KOPT-K1 (cell line): Measurements from ENCODE around the gene ST3GAL4.

ENCODE experiments used
- H3K27ac ChIP-seq: fragments of 200-600 bp; sonication (generic); 2 replicates; pipeline ENCODE4 v1.5.1; 2016; ENCODE audit warnings: antibody characterized with exemption, mild to moderate bottlenecking, low read depth, low read length; ENCODE audit not compliant: poor library complexity, severe bottlenecking
- H3K36me3 ChIP-seq: fragments of 200-600 bp; sonication (generic); 2 replicates; pipeline ENCODE4 v1.5.1; 2017; ENCODE audit warnings: antibody characterized with exemption, mild to moderate bottlenecking, low read length, moderate library complexity; ENCODE audit not compliant: insufficient read depth
- H3K9me3 ChIP-seq: fragments of 200-600 bp; sonication (generic); 2 replicates; pipeline ENCODE4 v1.5.1; 2017; ENCODE audit warnings: antibody characterized with exemption, low read length, mild to moderate bottlenecking; ENCODE audit not compliant: insufficient read depth, poor library complexity, severe bottlenecking

ST3GAL4 gene

DNA sequence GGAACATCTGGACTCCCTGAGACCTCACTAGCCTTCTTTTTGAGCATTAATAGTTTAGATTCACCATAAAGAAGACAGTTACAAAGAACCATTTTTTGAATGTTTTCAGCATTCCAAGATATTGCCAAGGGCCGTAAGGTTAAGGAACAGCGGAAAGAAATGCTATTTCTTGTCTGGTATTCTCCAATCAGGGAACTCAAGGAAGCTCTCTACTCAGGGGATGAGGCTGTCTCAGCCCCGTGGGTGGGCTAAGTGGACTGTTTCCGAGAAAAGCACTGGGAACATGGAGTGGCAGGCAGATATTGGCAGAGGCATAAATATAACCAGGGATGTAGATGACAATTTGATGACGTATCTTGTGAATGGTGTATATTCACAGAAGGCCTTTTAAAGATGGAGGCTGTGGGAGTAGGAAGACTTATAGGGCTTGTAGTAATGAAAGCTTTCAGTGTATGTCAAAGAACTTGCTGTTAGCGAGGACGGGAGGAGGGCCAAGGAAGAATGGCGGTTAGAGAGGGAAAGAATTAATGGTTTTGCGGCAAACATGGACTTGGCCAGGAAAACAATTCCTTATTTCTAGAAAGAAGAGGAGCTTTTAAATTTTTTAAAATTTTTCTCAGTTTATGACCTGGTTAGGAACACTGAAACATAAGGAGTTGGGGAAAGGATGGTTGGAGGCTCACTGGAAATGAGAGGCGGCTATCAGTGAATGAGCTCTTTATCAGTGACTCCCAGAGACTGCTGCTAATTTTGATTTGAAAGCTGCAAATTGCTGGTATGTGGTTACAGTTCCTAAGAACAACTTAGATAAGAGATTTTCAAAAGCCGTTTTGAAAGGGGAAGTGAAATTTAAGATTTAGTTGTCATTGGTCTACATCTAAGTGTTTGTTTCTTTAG, 64.6 kb downstream of the ST3GAL4 start:
- H3K27ac ChIP-seq = no peak overlapping the region
- H3K9me3 ChIP-seq = no peaks in the 10 kb centered on the region
- peaks cover 3% of the 10 kb centered on the region; the same call in 1 of the 2 replicates for H3K36me3 ChIP-seq

DNA sequence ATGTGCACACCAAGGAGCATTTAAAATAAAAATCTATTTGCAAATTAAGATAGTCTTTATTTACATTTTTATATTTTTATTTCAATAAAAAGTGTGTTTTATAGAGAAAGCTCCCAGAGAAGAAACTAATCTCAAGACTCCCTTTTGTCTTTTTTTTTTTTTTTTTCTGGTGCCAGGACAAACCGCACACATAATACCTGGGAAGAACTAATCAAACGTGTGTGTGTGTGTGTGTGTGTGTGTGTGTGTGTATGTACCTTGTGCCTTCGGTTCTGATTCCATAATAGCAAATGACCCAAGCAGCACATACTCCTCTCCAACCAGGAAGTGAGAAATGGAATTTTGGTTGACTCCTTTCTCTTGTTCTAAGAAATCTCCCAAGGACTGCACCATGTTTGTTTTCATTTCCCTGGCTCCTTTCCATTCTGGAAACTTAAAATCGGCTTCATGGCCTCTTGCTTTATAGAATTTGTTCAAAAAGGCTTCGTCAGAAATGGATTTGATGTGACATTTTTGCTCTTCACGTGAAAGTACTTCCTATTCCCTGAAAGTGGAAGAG, 65.3 kb downstream of the ST3GAL4 start:
- H3K36me3 ChIP-seq = no peaks in the 10 kb centered on the region
- no peak overlapping the region for H3K27ac ChIP-seq
- H3K9me3 ChIP-seq = no peaks in the 10 kb centered on the region

DNA sequence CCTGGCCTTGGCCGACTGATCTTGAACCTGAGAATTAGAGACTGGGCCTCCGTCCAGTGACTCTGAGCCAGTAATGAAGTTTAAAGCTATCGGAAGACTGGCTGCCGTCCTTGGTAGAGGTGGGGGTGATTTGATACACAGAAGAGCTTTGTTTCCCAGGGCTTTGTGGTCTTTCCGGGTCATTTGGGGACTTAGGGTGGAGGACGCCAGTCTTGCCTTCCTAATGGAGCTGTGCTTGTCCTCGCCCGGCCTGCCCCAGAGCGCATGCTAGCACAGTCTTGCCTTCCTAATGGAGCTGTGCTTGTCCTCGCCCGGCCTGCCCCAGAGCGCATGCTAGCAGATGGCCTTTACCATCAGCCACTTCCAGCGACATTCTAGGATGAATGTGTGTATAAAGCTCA, 65.8 kb downstream of the ST3GAL4 start:
- Histone ChIP-seq H3K9me3 (no peaks in the 10 kb centered on the region), H3K36me3 (no peaks in the 10 kb centered on the region), H3K27ac (no peak overlapping the region)

DNA sequence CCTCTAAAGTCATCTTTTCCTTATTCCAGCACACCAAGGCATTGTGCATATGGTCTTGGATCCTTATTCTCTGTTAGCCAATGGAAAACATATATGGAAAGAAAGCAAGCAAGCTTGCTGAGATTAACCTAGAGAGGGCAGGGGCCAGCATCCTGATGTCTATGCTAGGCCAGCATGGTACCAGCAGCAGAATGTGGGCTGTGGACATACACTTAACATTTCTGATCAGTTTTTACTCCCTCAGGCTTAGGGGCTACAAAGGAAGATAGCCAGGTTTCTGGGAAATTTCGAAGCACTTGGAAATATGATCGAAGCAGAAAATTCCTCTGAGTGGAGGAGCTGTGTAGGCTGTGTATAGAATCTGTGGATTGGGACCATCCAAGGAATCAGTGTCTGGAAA, 67.0 kb downstream of the ST3GAL4 start:
- Histone ChIP-seq H3K9me3 (no peaks in the 10 kb centered on the region), H3K27ac (no peak overlapping the region), H3K36me3 (no peaks in the 10 kb centered on the region)

DNA sequence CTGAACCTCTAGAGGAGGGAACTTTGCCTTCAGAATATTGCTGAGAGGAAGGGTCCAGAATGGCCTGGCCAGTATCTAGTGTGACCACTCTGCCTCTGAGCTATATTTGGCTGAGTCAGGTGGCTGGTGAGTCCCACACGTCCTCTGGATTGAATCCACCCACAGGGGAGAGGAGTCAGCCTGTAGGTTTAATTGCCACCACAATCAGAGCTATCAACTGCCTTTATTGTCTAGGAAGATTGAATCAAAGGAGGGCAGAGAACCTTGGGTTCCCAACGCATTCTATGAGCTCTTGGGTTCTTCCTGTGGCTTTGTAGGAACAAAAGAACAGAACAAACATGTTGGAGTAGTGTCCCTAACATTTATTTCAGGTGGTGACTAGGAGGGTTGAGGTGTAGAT, 67.7 kb downstream of the ST3GAL4 start:
- Histone ChIP-seq H3K27ac (no peak overlapping the region), H3K9me3 (no peaks in the 10 kb centered on the region), H3K36me3 (no peaks in the 10 kb centered on the region)

DNA sequence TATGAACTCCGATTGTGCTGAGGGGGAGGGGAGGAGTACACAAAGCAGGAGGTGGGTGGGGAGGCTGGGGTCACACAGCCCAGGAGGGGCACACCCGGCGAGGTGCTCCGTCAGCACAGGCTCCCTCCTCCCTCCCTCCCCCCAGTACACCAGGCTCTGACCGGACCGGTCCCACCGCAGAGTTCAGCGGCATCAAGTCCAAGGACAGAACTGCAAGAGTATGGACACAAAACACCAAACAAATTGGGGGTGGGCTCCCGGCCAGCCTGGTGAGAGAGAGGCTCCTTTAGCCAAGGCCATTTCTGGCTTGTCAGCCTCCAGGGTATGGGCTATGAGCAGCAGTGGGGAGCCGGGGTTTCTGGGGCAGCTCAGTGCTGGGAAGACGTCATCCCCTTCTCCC, 68.3 kb downstream of the ST3GAL4 start:
- H3K27ac ChIP-seq = no peak overlapping the region

DNA sequence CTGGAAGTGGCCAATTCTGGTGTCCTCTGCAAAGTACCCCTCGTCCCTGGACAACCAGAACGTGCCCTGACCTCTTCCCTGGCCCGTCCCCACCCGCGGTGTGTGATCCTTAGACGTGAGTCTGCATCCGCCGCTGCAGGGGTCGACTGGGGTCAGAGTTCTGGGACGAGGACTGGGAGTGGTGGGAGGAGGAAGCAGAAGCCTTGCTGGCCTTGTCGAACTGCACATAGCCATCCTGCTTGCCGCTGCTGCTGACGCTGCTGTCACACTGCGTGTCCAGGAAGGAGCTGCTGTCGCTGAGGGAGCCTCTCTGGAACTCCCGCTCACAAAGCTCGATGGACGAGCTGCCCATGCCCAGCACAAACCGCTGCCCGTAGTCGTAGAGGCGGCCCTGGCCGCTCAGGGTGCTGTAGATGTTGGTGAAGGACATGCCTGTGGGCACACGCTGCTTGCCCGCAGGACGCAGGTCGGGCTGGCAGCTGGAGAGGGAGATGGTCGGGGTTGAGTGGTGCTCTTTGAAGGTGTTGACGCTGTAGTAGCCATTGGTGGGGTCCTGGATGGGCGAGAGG, 69.1 kb downstream of the ST3GAL4 start:
- H3K27ac ChIP-seq = no peak overlapping the region

More for the DNA sequence above, 68.3 kb downstream of the ST3GAL4 start:
- H3K9me3 ChIP-seq = no peaks in the 10 kb centered on the region
- no peaks in the 10 kb centered on the region for H3K36me3 ChIP-seq

DNA sequence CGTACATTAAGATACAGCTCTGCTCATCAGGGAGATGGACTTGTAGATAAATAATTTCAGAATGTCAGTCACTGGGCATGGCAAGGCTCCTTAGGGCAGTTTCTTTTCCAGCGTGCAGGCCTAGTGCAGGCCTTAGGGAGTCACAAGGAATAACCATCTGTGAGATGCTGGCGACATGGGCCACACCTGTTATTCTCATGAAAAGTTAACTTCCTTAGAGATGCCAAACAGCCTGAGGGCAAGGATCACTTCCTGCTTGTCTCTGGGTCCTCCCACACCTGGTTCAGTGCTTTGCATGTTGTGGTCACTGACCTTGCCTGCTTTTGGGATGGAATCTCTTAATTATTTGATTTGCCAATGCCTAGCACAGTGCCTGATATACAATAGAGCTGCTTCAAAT, 70.6 kb downstream of the ST3GAL4 start:
- Histone ChIP-seq H3K27ac (no peak overlapping the region), H3K36me3 (no peaks in the 10 kb centered on the region), H3K9me3 (no peaks in the 10 kb centered on the region)

More for the DNA sequence above, 69.1 kb downstream of the ST3GAL4 start:
- Histone ChIP-seq H3K9me3 (no peaks in the 10 kb centered on the region), H3K36me3 (no peaks in the 10 kb centered on the region)

DNA sequence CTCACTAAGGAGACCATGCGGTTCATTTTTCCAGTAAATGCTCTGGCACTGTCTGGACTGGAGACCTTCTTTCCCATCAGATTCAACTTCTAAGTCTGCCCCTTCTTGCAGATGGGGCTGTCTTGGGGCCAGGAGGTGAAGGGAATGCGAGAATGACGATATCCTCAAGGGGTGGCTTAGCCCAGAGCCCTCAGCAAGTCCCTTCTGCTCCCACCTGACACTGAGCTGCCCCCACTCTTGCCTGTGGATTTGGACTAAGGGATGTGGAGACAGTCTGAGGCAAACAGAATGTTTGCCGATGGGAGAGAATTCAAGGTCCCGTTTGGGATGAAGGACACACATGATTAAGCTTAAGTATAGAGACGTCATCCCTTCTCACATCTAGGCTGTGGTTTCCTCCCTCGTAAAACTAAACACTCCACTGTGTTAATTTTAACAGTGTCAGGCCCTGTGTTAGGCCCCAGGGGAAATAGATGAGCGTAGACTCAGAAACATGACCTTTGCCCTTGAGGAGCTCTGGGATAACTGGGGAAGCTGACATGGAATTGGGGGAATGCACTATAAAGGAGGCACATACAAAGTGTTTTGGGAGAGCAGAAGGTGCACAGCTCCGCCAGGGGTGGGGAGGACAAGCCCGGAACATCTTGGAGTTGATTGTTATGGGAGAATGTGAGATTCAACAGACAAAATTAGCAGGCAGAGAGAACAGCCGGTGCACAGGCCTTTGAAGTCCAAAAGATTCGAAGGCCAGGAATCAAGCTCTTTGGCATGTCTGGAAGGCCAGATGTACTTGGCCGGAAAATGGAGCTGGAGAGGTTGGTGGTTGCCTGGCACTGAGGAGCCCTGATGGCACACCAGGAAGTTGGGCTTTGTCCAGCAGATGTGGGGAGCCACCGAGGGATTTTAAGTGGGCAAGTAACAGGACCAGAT, 71.6 kb downstream of the ST3GAL4 start:
- no peak overlapping the region for H3K27ac ChIP-seq
- H3K9me3 ChIP-seq = no peaks in the 10 kb centered on the region
- no peaks in the 10 kb centered on the region for H3K36me3 ChIP-seq

DNA sequence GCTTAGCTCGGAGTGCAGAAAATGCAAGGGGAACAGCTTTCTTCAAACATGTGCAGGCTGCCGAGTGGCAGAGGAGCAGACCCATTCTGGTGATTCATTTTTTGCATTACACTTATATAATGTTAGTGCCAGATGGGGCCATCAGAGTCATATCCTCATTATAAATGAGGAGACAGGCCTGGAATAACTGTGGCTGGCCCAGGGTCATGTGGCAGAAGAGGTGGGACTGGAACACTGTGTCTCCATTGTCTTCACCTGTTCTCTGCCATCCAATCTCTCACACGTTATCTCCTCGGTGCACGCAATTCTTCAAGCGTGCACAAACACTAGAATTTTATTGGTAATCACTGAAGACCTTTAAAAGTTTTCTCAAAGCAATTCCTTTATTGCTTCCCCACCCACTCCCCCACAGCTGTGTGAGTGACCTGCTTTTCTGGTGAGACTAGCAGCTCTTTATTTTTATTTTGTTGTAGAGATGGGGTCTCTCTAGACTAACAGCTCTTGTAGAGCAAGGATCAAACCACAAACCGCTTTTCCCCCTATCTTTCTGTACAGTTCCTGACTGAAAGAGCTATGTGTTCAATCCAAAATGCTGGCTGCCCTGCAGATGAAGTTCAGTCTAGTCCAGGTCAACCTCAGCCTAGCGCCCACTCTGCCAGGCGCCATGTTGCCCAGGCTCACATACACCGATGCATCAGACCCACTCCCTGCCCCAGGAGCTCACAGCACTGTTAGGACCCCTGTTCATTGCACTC, 75.3 kb downstream of the ST3GAL4 start:
- no peaks in the 10 kb centered on the region for H3K36me3 ChIP-seq
- no peak overlapping the region for H3K27ac ChIP-seq
- H3K9me3 ChIP-seq = no peaks in the 10 kb centered on the region

DNA sequence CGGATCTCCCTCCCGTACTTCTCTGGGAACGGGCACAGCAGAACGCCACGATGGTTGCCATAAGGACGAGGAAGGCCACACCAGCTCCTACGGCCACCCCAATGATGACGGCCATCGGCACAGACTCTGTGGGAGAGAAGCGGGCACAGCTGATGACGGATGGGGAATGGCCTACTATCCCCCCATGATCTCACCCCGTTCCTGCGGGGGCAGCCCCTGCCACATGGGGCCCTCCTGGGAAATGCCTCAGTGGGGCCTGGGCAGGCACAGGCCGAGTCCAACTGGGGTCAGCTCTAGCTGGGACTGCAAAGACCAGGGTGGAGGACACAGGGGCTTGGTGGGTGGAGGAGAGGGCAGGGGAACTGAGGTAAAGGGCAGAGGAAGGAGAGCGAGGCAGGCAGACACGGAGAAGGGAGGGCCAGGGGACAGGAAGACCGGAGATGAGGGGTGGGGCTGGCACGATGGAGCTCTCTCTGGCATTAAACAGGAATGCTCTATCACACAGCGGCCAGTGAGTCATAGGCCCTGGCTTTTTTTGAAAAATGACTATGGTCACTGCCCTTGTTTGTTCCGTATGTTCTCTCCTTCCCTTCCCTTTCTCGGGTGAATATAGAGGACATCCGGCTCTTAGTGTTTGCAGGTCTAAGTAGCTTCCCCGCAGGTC, 76.0 kb downstream of the ST3GAL4 start:
- H3K36me3 ChIP-seq = no peaks in the 10 kb centered on the region
- H3K27ac ChIP-seq = no peak overlapping the region
- H3K9me3 ChIP-seq = no peaks in the 10 kb centered on the region

DNA sequence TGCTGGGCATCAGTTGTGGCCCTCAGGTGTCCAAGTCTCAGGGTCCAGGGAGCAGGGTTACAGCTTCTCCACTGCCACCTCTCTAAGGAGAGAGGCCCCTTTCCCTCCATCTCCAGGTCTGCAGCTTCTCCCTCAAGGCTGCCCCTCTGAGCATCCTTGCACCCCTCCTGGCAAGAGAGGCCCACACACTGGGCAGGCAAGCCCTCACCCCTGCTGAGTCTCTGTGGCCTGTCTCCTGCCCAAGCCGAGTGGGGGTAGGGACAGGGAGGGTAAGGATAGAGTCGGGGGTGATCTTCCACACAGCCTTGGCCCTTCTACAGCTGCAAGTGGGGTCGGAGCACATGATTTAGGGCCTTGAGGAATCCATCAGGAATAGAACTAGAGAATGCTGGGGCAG, 76.6 kb downstream of the ST3GAL4 start:
- H3K9me3 ChIP-seq = no peaks in the 10 kb centered on the region
- no peaks in the 10 kb centered on the region for H3K36me3 ChIP-seq
- H3K27ac ChIP-seq = no peak overlapping the region

DNA sequence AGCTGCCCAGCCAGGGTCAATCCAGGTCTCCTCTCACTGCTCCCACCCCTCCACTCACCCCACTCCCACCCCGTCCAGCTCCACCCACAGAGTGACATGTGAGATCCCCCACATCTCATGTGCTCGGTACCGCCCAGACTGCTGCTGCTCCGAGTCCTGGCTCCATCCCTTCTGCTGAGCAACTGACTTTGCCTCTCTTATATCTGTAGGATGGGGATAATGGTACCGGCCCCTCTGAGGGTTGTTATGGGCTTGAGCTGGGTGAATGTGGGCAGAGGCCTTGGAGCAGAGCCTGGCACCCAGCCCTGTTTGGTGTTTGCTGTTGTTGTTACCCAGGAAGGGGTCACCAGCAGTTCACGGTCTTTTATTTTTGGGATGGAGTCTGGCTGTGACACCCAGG, 77.0 kb downstream of the ST3GAL4 start:
- Histone ChIP-seq H3K27ac (no peak overlapping the region), H3K36me3 (no peaks in the 10 kb centered on the region), H3K9me3 (no peaks in the 10 kb centered on the region)
